ENCODE results near the gene LMX1A.

GRCh38 chr1:165284454-165284853 lies 72.1 kb downstream of the LMX1A start:
- TF ChIP-seq, protein P1, sequence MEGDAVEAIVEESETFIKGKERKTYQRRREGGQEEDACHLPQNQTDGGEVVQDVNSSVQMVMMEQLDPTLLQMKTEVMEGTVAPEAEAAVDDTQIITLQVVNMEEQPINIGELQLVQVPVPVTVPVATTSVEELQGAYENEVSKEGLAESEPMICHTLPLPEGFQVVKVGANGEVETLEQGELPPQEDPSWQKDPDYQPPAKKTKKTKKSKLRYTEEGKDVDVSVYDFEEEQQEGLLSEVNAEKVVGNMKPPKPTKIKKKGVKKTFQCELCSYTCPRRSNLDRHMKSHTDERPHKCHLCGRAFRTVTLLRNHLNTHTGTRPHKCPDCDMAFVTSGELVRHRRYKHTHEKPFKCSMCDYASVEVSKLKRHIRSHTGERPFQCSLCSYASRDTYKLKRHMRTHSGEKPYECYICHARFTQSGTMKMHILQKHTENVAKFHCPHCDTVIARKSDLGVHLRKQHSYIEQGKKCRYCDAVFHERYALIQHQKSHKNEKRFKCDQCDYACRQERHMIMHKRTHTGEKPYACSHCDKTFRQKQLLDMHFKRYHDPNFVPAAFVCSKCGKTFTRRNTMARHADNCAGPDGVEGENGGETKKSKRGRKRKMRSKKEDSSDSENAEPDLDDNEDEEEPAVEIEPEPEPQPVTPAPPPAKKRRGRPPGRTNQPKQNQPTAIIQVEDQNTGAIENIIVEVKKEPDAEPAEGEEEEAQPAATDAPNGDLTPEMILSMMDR (IDR thresholded peaks at IDR 0.05): no peak
- TF ChIP-seq EP300 (IDR thresholded peaks at IDR 0.05) (no peak), POLR2AphosphoS5 (IDR thresholded peaks at IDR 0.05) (no peak)

Measured in gastroesophageal sphincter (tissue), 3 donors.